Measurements from ENCODE around the gene NDC1.

GRCh38 chr1:53733975-53734649 lies 104.0 kb downstream of the NDC1 start:
- no peak for TF ChIP-seq CTCF (IDR thresholded peaks at IDR 0.05; ENCODE audit: insufficient read depth, low read depth, low read length)
- TF ChIP-seq EZH2 (IDR thresholded peaks at IDR 0.05; ENCODE audit: insufficient read depth, low read length): no peak
